GM12878 (cell line): ENCODE measurements around the gene KANTR. TPM values are rescaled to one million over a fixed set of nuclear protein-coding genes. Genes with fewer than 3 reads are reported as not detected.
A peak's percentile ranks its signal among the peaks of the same experiment; 100 is the strongest.

ENCODE experiments used
- ATF2 ChIP-seq: IDR thresholded peaks from 2 replicates; pipeline ENCODE4 v1.6.1; 2012; ENCODE audit warnings: low read length, inconsistent platforms
- CBFB ChIP-seq: IDR thresholded peaks from 2 replicates; pipeline ENCODE4 v1.6.1; 2016; ENCODE audit warnings: antibody characterized with exemption, low read depth
- CTCF ChIP-seq, 3 experiments: IDR thresholded peaks in 2 of 3; conservative IDR thresholded peaks in 1 of 3; 2 replicates each; pipeline ENCODE4 v1.5.1; 2011; ENCODE audit warnings: low read depth in 3 of 3, low read length in 3 of 3, mild to moderate bottlenecking in 3 of 3, control low read depth in 2 of 3, moderate library complexity in 2 of 3, inconsistent platforms in 1 of 3, mixed read lengths in 1 of 3; ENCODE audit not compliant: control insufficient read depth in 2 of 3, insufficient read depth in 1 of 3; ENCODE audit errors: extremely low read depth in 1 of 3
- HDAC6 ChIP-seq: fragments of 200-600 bp; sonication (generic); IDR thresholded peaks from one replicate; pipeline ENCODE4 v1.8.0; 2017; ENCODE audit warnings: antibody characterized with exemption; ENCODE audit not compliant: unreplicated experiment
- IKZF2 ChIP-seq, 2 experiments: fragments of 450-650 bp; IDR thresholded peaks; 2 replicates each; pipeline ENCODE4 v1.6.1; 2017; ENCODE audit warnings: mild to moderate bottlenecking in 2 of 2, moderate library complexity in 2 of 2
- JUNB ChIP-seq: IDR thresholded peaks from 2 replicates; pipeline ENCODE4 v1.6.1; 2016; ENCODE audit warnings: antibody characterized with exemption, mild to moderate bottlenecking
- NFYA ChIP-seq: IDR thresholded peaks from 2 replicates; pipeline ENCODE4 v1.6.1; 2011; ENCODE audit warnings: low read depth, mild to moderate bottlenecking, low read length, improper control_type of control experiment, borderline replicate concordance
- NFYB ChIP-seq: IDR thresholded peaks from 2 replicates; pipeline ENCODE4 v1.6.1; 2011; ENCODE audit warnings: low read depth, mild to moderate bottlenecking, low read length, improper control_type of control experiment, moderate library complexity; ENCODE audit not compliant: insufficient read depth
- NKRF ChIP-seq: fragments of 450-650 bp; conservative IDR thresholded peaks from 2 replicates; pipeline ENCODE4 v1.6.1; 2017; ENCODE audit warnings: mild to moderate bottlenecking, moderate library complexity
- RUNX3 ChIP-seq: IDR thresholded peaks from 2 replicates; pipeline ENCODE4 v1.6.1; 2012; ENCODE audit warnings: low read length, inconsistent platforms
- TARDBP ChIP-seq: IDR thresholded peaks from 2 replicates; pipeline ENCODE4 v1.6.1; 2016; ENCODE audit warnings: borderline replicate concordance
- polyA plus RNA-seq, 11 experiments: library from polyadenylated mRNA; depleted of rRNA in 4 of 11; unstranded in 6 of 11; stranded (reverse) in 5 of 11; fragments of >200 nt; fragmentation: Nextera tagmentation in 4 of 11; fragmentation: Illumina TruSeq in 1 of 11; extraction: Ambion mirVana in 4 of 11; extraction: Trizol in 1 of 11; gene quantifications; 1 replicate in 1 of 11; 2 replicates in 10 of 11; pipeline versions ENCODE4 v1.2.1 to v1.2.3, GENCODE V29; 2011 to 2016; ENCODE audit warnings: inconsistent platforms in 2 of 11, missing spikeins in 2 of 11, low read depth in 1 of 11
- total RNA-seq, 4 experiments: library from RNA; depleted of rRNA in 3 of 4; stranded (reverse); fragments of >200 nt in 3 of 4; fragmentation: Illumina TruSeq in 1 of 4; extraction: Trizol in 1 of 4; gene quantifications; 2 replicates each; pipeline versions ENCODE4 v1.2.1 to v1.2.3, GENCODE V29; 2013 to 2021
- TF ChIP-seq, protein P1 (sequence below): fragments of 450-650 bp; formaldehyde crosslinking; IDR thresholded peaks from 2 replicates; pipeline ENCODE4 v1.4.0; 2022; ENCODE audit warnings: mild to moderate bottlenecking, moderate library complexity

Gene KANTR
- total and polyA plus RNA-seq, 10 of the 15 experiments (the other 5 are each of a cell fraction or from before 2014, with no cell fraction given) = 1.00 to 14.8 (median 5.5) TPM

DNA sequence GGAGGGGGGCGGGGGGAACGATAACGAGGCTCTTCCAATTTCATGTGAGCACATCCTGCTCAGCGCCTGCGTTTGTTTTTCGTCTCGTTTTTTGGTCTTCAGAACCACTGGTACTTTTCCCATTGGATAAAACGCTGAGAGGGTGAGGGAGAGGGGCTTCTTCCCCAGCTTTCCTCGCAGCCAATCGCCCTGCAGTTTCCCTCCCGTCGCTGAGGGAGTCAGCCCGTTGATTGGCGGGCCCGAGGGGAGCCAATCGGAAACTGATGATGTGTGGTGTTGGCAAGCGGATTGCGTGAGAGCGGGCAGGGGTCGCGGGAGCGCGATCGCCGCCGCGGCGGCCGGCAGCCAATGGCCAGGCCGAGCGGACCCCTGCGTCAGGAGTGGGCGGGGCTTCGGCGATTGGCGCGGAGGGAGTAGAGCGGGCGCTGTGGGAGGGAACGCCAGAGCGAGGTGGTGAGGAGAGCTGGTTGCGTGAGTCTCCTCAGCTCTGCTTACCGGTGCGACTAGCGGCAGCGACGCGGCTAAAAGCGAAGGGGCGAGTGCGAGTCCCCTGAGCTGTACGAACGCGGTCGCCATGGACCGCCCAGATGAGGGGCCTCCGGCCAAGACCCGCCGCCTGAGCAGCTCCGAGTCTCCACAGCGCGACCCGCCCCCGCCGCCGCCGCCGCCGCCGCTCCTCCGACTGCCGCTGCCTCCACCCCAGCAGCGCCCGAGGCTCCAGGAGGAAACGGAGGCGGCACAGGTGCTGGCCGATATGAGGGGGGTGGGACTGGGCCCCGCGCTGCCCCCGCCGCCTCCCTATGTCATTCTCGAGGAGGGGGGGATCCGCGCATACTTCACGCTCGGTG is 11.8 kb upstream of the KANTR start, which contains the start of gene TSPYL2 (continued):
- TF ChIP-seq ATF2 (no peak), CTCF (IDR thresholded peaks at IDR 0.05 in 2 of 3, conservative IDR thresholded peaks at IDR 0.05 in 1 of 3; ENCODE audit: control insufficient read depth in 2 of 3, extremely low read depth in 1 of 3, insufficient read depth in 1 of 3, low read depth in 3 of 3, low read length in 3 of 3) (no peak), NFYB (peak; percentile 82), TARDBP (no peak), IKZF2 (IDR thresholded peaks at IDR 0.05) (peak; percentile 49 to 56; a peak in 1 of 4 replicates), JUNB (no peak), CBFB (peak; percentile 76; the same call in 1 of the 2 replicates), RUNX3 (no peak), NFYA (no peak), NKRF (peak; percentile 57; the same call in 1 of the 2 replicates), HDAC6 (peak; percentile 75)
- TF ChIP-seq, protein P1, sequence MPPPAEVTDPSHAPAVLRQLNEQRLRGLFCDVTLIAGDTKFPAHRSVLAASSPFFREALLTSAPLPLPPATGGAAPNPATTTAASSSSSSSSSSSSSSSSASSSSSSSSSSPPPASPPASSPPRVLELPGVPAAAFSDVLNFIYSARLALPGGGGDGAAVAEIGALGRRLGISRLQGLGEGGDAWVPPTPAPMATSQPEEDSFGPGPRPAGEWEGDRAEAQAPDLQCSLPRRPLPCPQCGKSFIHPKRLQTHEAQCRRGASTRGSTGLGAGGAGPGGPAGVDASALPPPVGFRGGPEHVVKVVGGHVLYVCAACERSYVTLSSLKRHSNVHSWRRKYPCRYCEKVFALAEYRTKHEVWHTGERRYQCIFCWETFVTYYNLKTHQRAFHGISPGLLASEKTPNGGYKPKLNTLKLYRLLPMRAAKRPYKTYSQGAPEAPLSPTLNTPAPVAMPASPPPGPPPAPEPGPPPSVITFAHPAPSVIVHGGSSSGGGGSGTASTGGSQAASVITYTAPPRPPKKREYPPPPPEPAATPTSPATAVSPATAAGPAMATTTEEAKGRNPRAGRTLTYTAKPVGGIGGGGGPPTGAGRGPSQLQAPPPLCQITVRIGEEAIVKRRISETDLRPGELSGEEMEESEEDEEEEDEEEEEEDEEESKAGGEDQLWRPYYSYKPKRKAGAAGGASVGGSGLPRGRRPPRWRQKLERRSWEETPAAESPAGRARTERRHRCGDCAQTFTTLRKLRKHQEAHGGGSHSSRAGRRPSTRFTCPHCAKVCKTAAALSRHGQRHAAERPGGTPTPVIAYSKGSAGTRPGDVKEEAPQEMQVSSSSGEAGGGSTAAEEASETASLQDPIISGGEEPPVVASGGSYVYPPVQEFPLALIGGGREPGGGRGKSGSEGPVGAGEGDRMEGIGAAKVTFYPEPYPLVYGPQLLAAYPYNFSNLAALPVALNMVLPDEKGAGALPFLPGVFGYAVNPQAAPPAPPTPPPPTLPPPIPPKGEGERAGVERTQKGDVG (CRISPR knock-in tag) = no peak
